Endothelial cell (in vitro differentiated cells): ENCODE results near the gene USP22. TPM values are rescaled to one million over a fixed set of nuclear protein-coding genes. Genes with fewer than 3 reads are reported as not detected.
A peak's percentile ranks its signal among the peaks of the same experiment; 100 is the strongest.

ENCODE experiments used
- DNase-seq: peaks from one replicate; pipeline ENCODE4 v3.0.0; 2021; ENCODE audit warnings: low spot score
- H3K27ac Mint-ChIP-seq: one replicate; pipeline ENCODE4 v1.8.0; 2021; ENCODE audit warnings: mixed read lengths, inconsistent platforms; ENCODE audit not compliant: unreplicated experiment
- H3K27me3 Mint-ChIP-seq: one replicate; pipeline ENCODE4 v1.8.0; 2021; ENCODE audit warnings: mild to moderate bottlenecking, moderate library complexity, mixed read lengths, inconsistent platforms; ENCODE audit not compliant: unreplicated experiment
- H3K36me3 Mint-ChIP-seq: one replicate; pipeline ENCODE4 v1.8.0; 2021; ENCODE audit warnings: mild to moderate bottlenecking, low read depth, mixed read lengths, inconsistent platforms; ENCODE audit not compliant: unreplicated experiment
- H3K4me1 Mint-ChIP-seq: one replicate; pipeline ENCODE4 v1.8.0; 2021; ENCODE audit warnings: mild to moderate bottlenecking, mixed read lengths, inconsistent platforms; ENCODE audit not compliant: unreplicated experiment
- H3K4me3 Mint-ChIP-seq: one replicate; pipeline ENCODE4 v1.8.0; 2021; ENCODE audit warnings: mild to moderate bottlenecking, mixed read lengths, inconsistent platforms; ENCODE audit not compliant: unreplicated experiment
- H3K9me3 Mint-ChIP-seq: one replicate; pipeline ENCODE4 v1.8.0; 2021; ENCODE audit warnings: mixed read lengths, inconsistent platforms; ENCODE audit not compliant: unreplicated experiment
- CTCF ChIP-seq: fragments of 200-600 bp; sonication (generic); IDR thresholded peaks from one replicate; pipeline ENCODE4 v1.5.0; 2021; ENCODE audit warnings: antibody characterized with exemption; ENCODE audit not compliant: unreplicated experiment
- total RNA-seq: library from RNA; stranded (reverse); fragmentation: NEBNext Ultra II Directional; extraction: Animal tissue kit (Norgen Biotek cat#: 25700); gene quantifications from one replicate; pipeline ENCODE4 v1.2.1, GENCODE V29; 2021; ENCODE audit not compliant: unreplicated experiment

The USP22 gene
- total RNA-seq, 1 donor from 2014 or later: 294 TPM

- Mint-ChIP-seq H3K4me3 (no peak overlapping the region), H3K9me3 (no peaks in the 10 kb centered on the region), H3K36me3 (peaks cover 72% of the 10 kb centered on the region), H3K27ac (no peak overlapping the region), H3K27me3 (peaks cover 4% of the 10 kb centered on the region), H3K4me1 (peaks cover 12% of the 10 kb centered on the region)
- DNase-seq: no peak
- TF ChIP-seq CTCF: no peak
Measured at GRCh38 chr17:21012736-21013135, 30.1 kb downstream of the USP22 start.

- no peak overlapping the region for H3K27ac Mint-ChIP-seq
- no peak for TF ChIP-seq CTCF
- H3K9me3 Mint-ChIP-seq: no peaks in the 10 kb centered on the region
- peaks cover 68% of the 10 kb centered on the region for H3K36me3 Mint-ChIP-seq
- no peak for DNase-seq
- H3K4me3 Mint-ChIP-seq: peak overlapping the region; percentile 71
- peaks cover 6% of the 10 kb centered on the region for H3K27me3 Mint-ChIP-seq
- peaks cover 14% of the 10 kb centered on the region for H3K4me1 Mint-ChIP-seq
Measured at GRCh38 chr17:21010705-21011596, 31.9 kb downstream of the USP22 start.

- DNase-seq: no peak
- no peaks in the 10 kb centered on the region for H3K9me3 Mint-ChIP-seq
- H3K36me3 Mint-ChIP-seq: peaks cover 64% of the 10 kb centered on the region
- peak overlapping the region; percentile 48 for H3K27ac Mint-ChIP-seq
- H3K4me1 Mint-ChIP-seq: peaks cover 19% of the 10 kb centered on the region
- H3K4me3 Mint-ChIP-seq: no peak overlapping the region
- peaks cover 8% of the 10 kb centered on the region for H3K27me3 Mint-ChIP-seq
- TF ChIP-seq CTCF: no peak
Measured at GRCh38 chr17:21008992-21009671, 33.7 kb downstream of the USP22 start.

- peaks cover 62% of the 10 kb centered on the region for H3K36me3 Mint-ChIP-seq
- peaks cover 8% of the 10 kb centered on the region for H3K27me3 Mint-ChIP-seq
- H3K4me1 Mint-ChIP-seq: peaks cover 19% of the 10 kb centered on the region
- H3K4me3 Mint-ChIP-seq: no peak overlapping the region
- no peak for TF ChIP-seq CTCF
- H3K27ac Mint-ChIP-seq: peak overlapping the region; percentile 48
- no peaks in the 10 kb centered on the region for H3K9me3 Mint-ChIP-seq
- no peak for DNase-seq
Measured at GRCh38 chr17:21008160-21008915, 34.5 kb downstream of the USP22 start.
